Measurements from ENCODE around the gene GGT6.

Gene GGT6

GRCh38 chr17:4594406-4594805, 34.0 kb upstream of the GGT6 start:
- Histone ChIP-seq H3K9ac (ENCODE audit: low read depth, low read length) (no peak overlapping the region), H3K4me2 (ENCODE audit: insufficient read depth, low read length) (no peak overlapping the region), H3K79me2 (ENCODE audit: insufficient read depth, low read length) (no peaks in the 10 kb centered on the region), H4K20me1 (ENCODE audit: insufficient read depth, low read length) (no peaks in the 10 kb centered on the region; the same call in 1 of the 2 replicates), H3K27me3 (ENCODE audit: insufficient read depth, low read length, poor library complexity) (no peaks in the 10 kb centered on the region), H3K4me3 (ENCODE audit: low read depth in 1 of 2, low read length in 2 of 2) (no peak overlapping the region), H3K4me1 (ENCODE audit: insufficient read depth, low read length) (no peaks in the 10 kb centered on the region), H3K27ac (ENCODE audit: low read length) (no peak overlapping the region), H3K36me3 (ENCODE audit: insufficient read depth, low read length) (no peaks in the 10 kb centered on the region), H2AFZ (ENCODE audit: low read depth, low read length) (no peak overlapping the region), H3K9me3 (ENCODE audit: insufficient read depth, low read length, severe bottlenecking) (no peaks in the 10 kb centered on the region)
- DNase-seq (no peak), ATAC-seq (ENCODE audit: insufficient read depth, low read depth) (no peak)
- TF ChIP-seq EZH2 (IDR thresholded peaks at IDR 0.05; ENCODE audit: borderline replicate concordance, low read depth, low read length, severe bottlenecking) (no peak), CTCF (IDR thresholded peaks at IDR 0.05; ENCODE audit: borderline replicate concordance, extremely low read depth, low read length, poor library complexity, severe bottlenecking) (no peak)

GRCh38 chr17:4593021-4593421, 32.6 kb upstream of the GGT6 start:
- ATAC-seq (ENCODE audit: insufficient read depth, low read depth) = no peak

GRCh38 chr17:4592240-4593005, 32.0 kb upstream of the GGT6 start:
- no peaks in the 10 kb centered on the region for H3K79me2 ChIP-seq (ENCODE audit: insufficient read depth, low read length)
- H3K36me3 ChIP-seq (ENCODE audit: insufficient read depth, low read length) = no peaks in the 10 kb centered on the region
- no peaks in the 10 kb centered on the region for H3K4me1 ChIP-seq (ENCODE audit: insufficient read depth, low read length)
- DNase-seq = no peak
- no peaks in the 10 kb centered on the region for H3K9me3 ChIP-seq (ENCODE audit: insufficient read depth, low read length, severe bottlenecking)
- no peak overlapping the region for H3K4me2 ChIP-seq (ENCODE audit: insufficient read depth, low read length)
- no peak overlapping the region for H2AFZ ChIP-seq (ENCODE audit: low read depth, low read length)
- TF ChIP-seq CTCF (IDR thresholded peaks at IDR 0.05; ENCODE audit: borderline replicate concordance, extremely low read depth, low read length, poor library complexity, severe bottlenecking) = no peak
- no peak for TF ChIP-seq EZH2 (IDR thresholded peaks at IDR 0.05; ENCODE audit: borderline replicate concordance, low read depth, low read length, severe bottlenecking)
- H3K9ac ChIP-seq (ENCODE audit: low read depth, low read length) = no peak overlapping the region
- peaks cover 2% of the 10 kb centered on the region for H3K27me3 ChIP-seq (ENCODE audit: insufficient read depth, low read length, poor library complexity)
- H4K20me1 ChIP-seq (ENCODE audit: insufficient read depth, low read length) = no peaks in the 10 kb centered on the region; the same call in 1 of the 2 replicates
- no peak overlapping the region for H3K4me3 ChIP-seq (ENCODE audit: low read depth in 1 of 2, low read length in 2 of 2)
- no peak overlapping the region for H3K27ac ChIP-seq (ENCODE audit: low read length)
- no peak for ATAC-seq (ENCODE audit: insufficient read depth, low read depth)

More at GRCh38 chr17:4593021-4593421, 32.6 kb upstream of the GGT6 start:
- no peaks in the 10 kb centered on the region; the same call in 1 of the 2 replicates for H4K20me1 ChIP-seq (ENCODE audit: insufficient read depth, low read length)
- H3K9me3 ChIP-seq (ENCODE audit: insufficient read depth, low read length, severe bottlenecking) = no peaks in the 10 kb centered on the region
- no peaks in the 10 kb centered on the region for H3K79me2 ChIP-seq (ENCODE audit: insufficient read depth, low read length)
- H3K36me3 ChIP-seq (ENCODE audit: insufficient read depth, low read length) = no peaks in the 10 kb centered on the region
- no peak overlapping the region for H3K4me3 ChIP-seq (ENCODE audit: low read depth in 1 of 2, low read length in 2 of 2)
- no peak overlapping the region for H3K4me2 ChIP-seq (ENCODE audit: insufficient read depth, low read length)
- H3K4me1 ChIP-seq (ENCODE audit: insufficient read depth, low read length) = no peaks in the 10 kb centered on the region
- no peak overlapping the region for H3K9ac ChIP-seq (ENCODE audit: low read depth, low read length)
- TF ChIP-seq CTCF (IDR thresholded peaks at IDR 0.05; ENCODE audit: borderline replicate concordance, extremely low read depth, low read length, poor library complexity, severe bottlenecking) = no peak
- H2AFZ ChIP-seq (ENCODE audit: low read depth, low read length) = no peak overlapping the region
- no peak overlapping the region for H3K27ac ChIP-seq (ENCODE audit: low read length)
- no peak for DNase-seq
- H3K27me3 ChIP-seq (ENCODE audit: insufficient read depth, low read length, poor library complexity) = no peaks in the 10 kb centered on the region

Data from DND-41 (cell line).